Measurements from ENCODE around the gene ATG5.
A peak's percentile ranks its signal among the peaks of the same experiment; 100 is the strongest.

ATG5 gene

GRCh38 chr6:106197441-106197840 lies 128.1 kb downstream of the ATG5 start:
- no peak for ATAC-seq (replicated peaks; ENCODE audit: extremely low read depth, poor library complexity, severe bottlenecking)
- DNase-seq (ENCODE audit: low spot score in 2 of 2), result no peak
- Mint-ChIP-seq H3K27me3 (no peaks in the 10 kb centered on the region), H3K36me3 (ENCODE audit: insufficient read depth) (peaks cover 13% of the 10 kb centered on the region), H3K4me3 (no peak overlapping the region), H3K27ac (ENCODE audit: low read depth) (peak overlapping the region; percentile 87), H3K9me3 (no peaks in the 10 kb centered on the region), H3K4me1 (peaks cover 34% of the 10 kb centered on the region)

GRCh38 chr6:106194949-106195921 lies 130.3 kb downstream of the ATG5 start:
- Mint-ChIP-seq H3K4me3 (peak overlapping the region; percentile 48), H3K4me1 (peaks cover 34% of the 10 kb centered on the region), H3K9me3 (no peaks in the 10 kb centered on the region), H3K36me3 (ENCODE audit: insufficient read depth) (peaks cover 6% of the 10 kb centered on the region), H3K27me3 (no peaks in the 10 kb centered on the region), H3K27ac (ENCODE audit: low read depth) (peak overlapping the region; percentile 87)
- ATAC-seq (replicated peaks; ENCODE audit: extremely low read depth, poor library complexity, severe bottlenecking), result peak; percentile 83
- DNase-seq (ENCODE audit: low spot score in 2 of 2), result peak in 1 of 2 donors; percentile 25

- H3K36me3 Mint-ChIP-seq (ENCODE audit: insufficient read depth), result peaks cover 4% of the 10 kb centered on the region
- H3K27me3 Mint-ChIP-seq, result no peaks in the 10 kb centered on the region
- no peak overlapping the region for H3K27ac Mint-ChIP-seq (ENCODE audit: low read depth)
- peaks cover 35% of the 10 kb centered on the region for H3K4me1 Mint-ChIP-seq
- ATAC-seq (replicated peaks; ENCODE audit: extremely low read depth, poor library complexity, severe bottlenecking), result no peak
- no peak for DNase-seq (ENCODE audit: low spot score in 2 of 2)
- no peak overlapping the region for H3K4me3 Mint-ChIP-seq
- H3K9me3 Mint-ChIP-seq, result no peaks in the 10 kb centered on the region
Observed at GRCh38 chr6:106192824-106193223, 132.7 kb downstream of the ATG5 start.

GRCh38 chr6:106188104-106188794 lies 137.3 kb downstream of the ATG5 start:
- Mint-ChIP-seq H3K27ac (ENCODE audit: low read depth) (peak overlapping the region; percentile 29), H3K4me1 (peaks cover 35% of the 10 kb centered on the region)
- ATAC-seq (replicated peaks; ENCODE audit: extremely low read depth, poor library complexity, severe bottlenecking), result no peak

GRCh38 chr6:106187424-106187982 lies 138.1 kb downstream of the ATG5 start:
- Mint-ChIP-seq H3K9me3 (no peaks in the 10 kb centered on the region), H3K4me3 (no peak overlapping the region), H3K27ac (ENCODE audit: low read depth) (peak overlapping the region; percentile 78), H3K4me1 (peaks cover 35% of the 10 kb centered on the region), H3K27me3 (no peaks in the 10 kb centered on the region), H3K36me3 (ENCODE audit: insufficient read depth) (no peaks in the 10 kb centered on the region)
- peak; percentile 79 for ATAC-seq (replicated peaks; ENCODE audit: extremely low read depth, poor library complexity, severe bottlenecking)
- no peak for DNase-seq (ENCODE audit: low spot score in 2 of 2)

More at GRCh38 chr6:106188104-106188794, 137.3 kb downstream of the ATG5 start:
- H3K9me3 Mint-ChIP-seq, result no peaks in the 10 kb centered on the region
- no peaks in the 10 kb centered on the region for H3K36me3 Mint-ChIP-seq (ENCODE audit: insufficient read depth)
- no peaks in the 10 kb centered on the region for H3K27me3 Mint-ChIP-seq
- no peak overlapping the region for H3K4me3 Mint-ChIP-seq
- DNase-seq (ENCODE audit: low spot score in 2 of 2), result no peak

GRCh38 chr6:106186714-106187113 lies 138.8 kb downstream of the ATG5 start:
- ATAC-seq (replicated peaks; ENCODE audit: extremely low read depth, poor library complexity, severe bottlenecking) (no peak), DNase-seq (ENCODE audit: low spot score in 2 of 2) (no peak)
- no peaks in the 10 kb centered on the region for H3K27me3 Mint-ChIP-seq
- no peaks in the 10 kb centered on the region for H3K36me3 Mint-ChIP-seq (ENCODE audit: insufficient read depth)
- peaks cover 41% of the 10 kb centered on the region for H3K4me1 Mint-ChIP-seq
- no peaks in the 10 kb centered on the region for H3K9me3 Mint-ChIP-seq
- no peak overlapping the region for H3K4me3 Mint-ChIP-seq
- no peak overlapping the region for H3K27ac Mint-ChIP-seq (ENCODE audit: low read depth)

GRCh38 chr6:106186172-106186571 lies 139.4 kb downstream of the ATG5 start:
- Mint-ChIP-seq H3K36me3 (ENCODE audit: insufficient read depth) (no peaks in the 10 kb centered on the region), H3K4me1 (peaks cover 41% of the 10 kb centered on the region), H3K4me3 (peak overlapping the region; percentile 6), H3K27ac (ENCODE audit: low read depth) (peak overlapping the region; percentile 44), H3K27me3 (no peaks in the 10 kb centered on the region), H3K9me3 (no peaks in the 10 kb centered on the region)
- ATAC-seq (replicated peaks; ENCODE audit: extremely low read depth, poor library complexity, severe bottlenecking) (no peak), DNase-seq (ENCODE audit: low spot score in 2 of 2) (no peak)

- Mint-ChIP-seq H3K4me3 (no peak overlapping the region), H3K9me3 (no peaks in the 10 kb centered on the region)
- no peak for DNase-seq (ENCODE audit: low spot score in 2 of 2)
Observed at GRCh38 chr6:106185615-106186014, 139.9 kb downstream of the ATG5 start.

GRCh38 chr6:106184629-106185028 lies 140.9 kb downstream of the ATG5 start:
- ATAC-seq (replicated peaks; ENCODE audit: extremely low read depth, poor library complexity, severe bottlenecking) (no peak), DNase-seq (ENCODE audit: low spot score in 2 of 2) (no peak)
- H3K27me3 Mint-ChIP-seq, result no peaks in the 10 kb centered on the region
- no peaks in the 10 kb centered on the region for H3K36me3 Mint-ChIP-seq (ENCODE audit: insufficient read depth)
- no peaks in the 10 kb centered on the region for H3K9me3 Mint-ChIP-seq
- H3K4me1 Mint-ChIP-seq, result peaks cover 41% of the 10 kb centered on the region
- no peak overlapping the region for H3K4me3 Mint-ChIP-seq
- no peak overlapping the region for H3K27ac Mint-ChIP-seq (ENCODE audit: low read depth)

More at GRCh38 chr6:106185615-106186014, 139.9 kb downstream of the ATG5 start:
- peaks cover 41% of the 10 kb centered on the region for H3K4me1 Mint-ChIP-seq
- H3K36me3 Mint-ChIP-seq (ENCODE audit: insufficient read depth), result no peaks in the 10 kb centered on the region
- no peak for ATAC-seq (replicated peaks; ENCODE audit: extremely low read depth, poor library complexity, severe bottlenecking)
- no peaks in the 10 kb centered on the region for H3K27me3 Mint-ChIP-seq
- peak overlapping the region; percentile 44 for H3K27ac Mint-ChIP-seq (ENCODE audit: low read depth)

- Mint-ChIP-seq H3K4me3 (no peak overlapping the region), H3K4me1 (peaks cover 39% of the 10 kb centered on the region), H3K27me3 (no peaks in the 10 kb centered on the region), H3K27ac (ENCODE audit: low read depth) (no peak overlapping the region), H3K9me3 (no peaks in the 10 kb centered on the region), H3K36me3 (ENCODE audit: insufficient read depth) (no peaks in the 10 kb centered on the region)
- no peak for DNase-seq (ENCODE audit: low spot score in 2 of 2)
- no peak for ATAC-seq (replicated peaks; ENCODE audit: extremely low read depth, poor library complexity, severe bottlenecking)
Observed at GRCh38 chr6:106183430-106183829, 142.1 kb downstream of the ATG5 start.

GRCh38 chr6:106182455-106182854 lies 143.1 kb downstream of the ATG5 start:
- no peak for ATAC-seq (replicated peaks; ENCODE audit: extremely low read depth, poor library complexity, severe bottlenecking)
- Mint-ChIP-seq H3K9me3 (no peaks in the 10 kb centered on the region), H3K4me3 (no peak overlapping the region), H3K27ac (ENCODE audit: low read depth) (no peak overlapping the region), H3K36me3 (ENCODE audit: insufficient read depth) (no peaks in the 10 kb centered on the region), H3K27me3 (no peaks in the 10 kb centered on the region), H3K4me1 (peaks cover 33% of the 10 kb centered on the region)
- DNase-seq (ENCODE audit: low spot score in 2 of 2), result no peak

GRCh38 chr6:106181664-106182418 lies 143.7 kb downstream of the ATG5 start:
- H3K4me3 Mint-ChIP-seq, result no peak overlapping the region
- no peaks in the 10 kb centered on the region for H3K9me3 Mint-ChIP-seq
- no peak for ATAC-seq (replicated peaks; ENCODE audit: extremely low read depth, poor library complexity, severe bottlenecking)
- H3K4me1 Mint-ChIP-seq, result peaks cover 33% of the 10 kb centered on the region
- H3K36me3 Mint-ChIP-seq (ENCODE audit: insufficient read depth), result no peaks in the 10 kb centered on the region
- no peak for DNase-seq (ENCODE audit: low spot score in 2 of 2)
- no peaks in the 10 kb centered on the region for H3K27me3 Mint-ChIP-seq
- H3K27ac Mint-ChIP-seq (ENCODE audit: low read depth), result no peak overlapping the region
